HG02885 (cell line): Measurements from ENCODE around the gene CCDC117.
"Not testable (repeated sequence)": the region's sequence is repeated elsewhere in the genome, so short reads cannot be mapped to it uniquely, and the experiment has no call there.

ENCODE experiments used
- ATAC-seq: cut with Tn5 transposase; IDR thresholded peaks from one replicate; pipeline ENCODE4 v1.9.1; 2021; ENCODE audit warnings: mild to moderate bottlenecking; ENCODE audit not compliant: unreplicated experiment, poor library complexity

CCDC117 gene

GRCh38 chr22:28799606-28800307, 27.3 kb downstream of the CCDC117 start:
- ATAC-seq: peak; percentile 39

GRCh38 chr22:28800308-28801041, 28.0 kb downstream of the CCDC117 start, which contains the start of gene XBP1:
XBP1 (minus strand) TSS chr22:28800569.
- peak; percentile 90 for ATAC-seq

- ATAC-seq: no peak
Measured at GRCh38 chr22:28801845-28802594, 29.5 kb downstream of the CCDC117 start.

GRCh38 chr22:28802595-28803123, 30.2 kb downstream of the CCDC117 start:
- no peak for ATAC-seq

- ATAC-seq: not testable (repeated sequence)
Measured at GRCh38 chr22:28805426-28805825, 32.9 kb downstream of the CCDC117 start.

- ATAC-seq: no peak
Measured at GRCh38 chr22:28808716-28809355, 36.3 kb downstream of the CCDC117 start.

- ATAC-seq: no peak
Measured at GRCh38 chr22:28810821-28811491, 38.5 kb downstream of the CCDC117 start.

- no peak for ATAC-seq
Measured at GRCh38 chr22:28812516-28812915, 40.0 kb downstream of the CCDC117 start.

GRCh38 chr22:28813772-28814518, 41.5 kb downstream of the CCDC117 start:
- no peak for ATAC-seq

GRCh38 chr22:28815111-28815510, 42.6 kb downstream of the CCDC117 start:
- no peak for ATAC-seq

- ATAC-seq: no peak
Measured at GRCh38 chr22:28815729-28816128, 43.2 kb downstream of the CCDC117 start.

- no peak for ATAC-seq
Measured at GRCh38 chr22:28817064-28817463, 44.6 kb downstream of the CCDC117 start.

- ATAC-seq: no peak
Measured at GRCh38 chr22:28817919-28818859, 45.7 kb downstream of the CCDC117 start.

GRCh38 chr22:28819253-28820096, 47.0 kb downstream of the CCDC117 start:
- ATAC-seq: no peak

GRCh38 chr22:28820885-28821284, 48.4 kb downstream of the CCDC117 start:
- ATAC-seq: no peak

GRCh38 chr22:28821452-28821851, 49.0 kb downstream of the CCDC117 start:
- no peak for ATAC-seq

GRCh38 chr22:28822930-28823551, 50.5 kb downstream of the CCDC117 start:
- ATAC-seq: no peak
